ENCODE data around the gene OPRD1.

GRCh38 chr1:28812669-28813468 lies 899 bp downstream of the OPRD1 start:
- TF ChIP-seq CTCF (conservative IDR thresholded peaks at IDR 0.05; ENCODE audit: low read length), result no peak
- TF ChIP-seq EZH2phosphoT487 (IDR thresholded peaks at IDR 0.05; ENCODE audit: borderline replicate concordance), result no peak

Data from Loucy (cell line).